Stomach (tissue), 4 donors: Measurements from ENCODE around the gene REXO1.
A peak's percentile ranks its signal among the peaks of the same experiment; 100 is the strongest.

Experiments
- CTCF ChIP-seq, 7 experiments: fragments of 450-650 bp in 4 of 7; fragments of 200-600 bp in 3 of 7; sonication (generic) in 3 of 7; IDR thresholded peaks; one replicate each; pipeline ENCODE4 v1.5.1; 2016 to 2019; ENCODE audit warnings: antibody characterized with exemption in 7 of 7, control low read depth in 2 of 7, mild to moderate bottlenecking in 1 of 7
- POLR2AphosphoS5 ChIP-seq, 3 donors: sonication (generic); formaldehyde crosslinking; IDR thresholded peaks; one replicate each; pipeline ENCODE4 v1.6.1; 2016; ENCODE audit warnings: antibody characterized with exemption in 3 of 3

DNA sequence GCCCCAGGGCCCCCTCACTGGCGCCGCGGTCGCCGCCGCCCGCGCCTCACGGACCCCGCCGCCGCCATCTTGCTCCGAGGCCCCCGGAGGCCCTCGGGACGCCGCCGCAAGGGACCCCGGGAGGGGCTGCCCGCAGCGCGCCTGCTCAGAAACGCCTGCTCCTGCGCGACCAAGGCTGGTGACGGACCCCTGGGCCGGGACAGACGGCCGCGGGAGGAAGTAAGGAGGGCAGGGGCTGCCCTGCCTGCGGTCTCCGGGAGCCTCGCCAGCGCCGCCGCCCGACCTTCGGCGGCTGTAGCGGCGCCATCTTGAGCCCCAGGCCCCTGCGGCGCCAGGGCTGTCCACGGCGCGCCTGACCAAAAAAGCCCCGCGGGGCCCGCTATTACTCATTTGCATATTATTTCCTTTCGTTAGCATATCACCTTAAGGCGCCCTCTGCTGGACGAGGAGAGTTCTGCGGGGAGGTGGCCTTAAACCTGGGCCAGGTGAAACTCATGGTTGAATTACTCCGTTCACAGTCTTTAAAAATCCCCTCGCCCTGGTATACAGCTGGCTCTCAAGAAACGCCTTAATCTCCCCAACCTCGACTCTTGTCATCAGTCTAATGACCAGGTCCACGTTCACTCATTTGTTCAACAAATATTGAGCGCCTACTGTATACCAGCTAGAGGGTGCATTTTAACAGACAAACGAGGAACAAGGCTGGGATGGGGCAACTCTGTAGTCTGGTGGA lies at the start of gene REXO1:
- peak; percentile 20 to 74 (median 26) for TF ChIP-seq POLR2AphosphoS5 (IDR thresholded peaks at IDR 0.05)
- TF ChIP-seq CTCF (IDR thresholded peaks at IDR 0.05), result peak in 5 of 7 experiments; percentile 78 to 95 (median 93)
